COLO668 (cell line): ENCODE measurements around the gene C5AR1.
"Not testable (repeated sequence)": the region's sequence is repeated elsewhere in the genome, so short reads cannot be mapped to it uniquely, and the experiment has no call there.

ENCODE experiments used
- DNase-seq: peaks from one replicate; lab custom pipeline; 2025; ENCODE audit not compliant: unreplicated experiment; lab: John Stamatoyannopoulos, UW

C5AR1 gene

GRCh38 chr19:47309608-47310007 is at the start of gene C5AR1:
Gene C5AR1 (plus strand): TSS chr19:47309861. CDS start chr19:47309896, 35 bp downstream.
- DNase-seq = no peak

DNA sequence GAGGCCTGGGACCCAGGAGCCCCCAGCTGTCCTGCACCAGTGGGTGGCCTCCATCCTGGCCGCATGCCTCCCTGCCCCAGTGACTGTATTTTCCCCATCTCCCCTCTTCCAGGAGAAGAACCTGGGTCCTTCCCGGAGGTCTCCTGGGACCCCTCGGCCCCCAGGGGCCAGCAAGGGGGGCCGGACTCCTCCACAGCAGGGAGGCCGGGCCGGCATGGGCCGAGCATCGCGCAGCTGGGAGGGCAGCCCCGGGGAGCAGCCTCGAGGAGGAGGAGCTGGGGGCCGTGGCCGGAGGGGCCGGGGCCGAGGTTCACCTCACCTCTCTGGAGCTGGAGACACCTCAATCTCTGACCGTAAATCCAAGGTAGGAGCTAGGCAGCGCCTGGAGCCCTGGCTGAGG is 49.2 kb upstream of the C5AR1 start:
- no peak for DNase-seq

DNA sequence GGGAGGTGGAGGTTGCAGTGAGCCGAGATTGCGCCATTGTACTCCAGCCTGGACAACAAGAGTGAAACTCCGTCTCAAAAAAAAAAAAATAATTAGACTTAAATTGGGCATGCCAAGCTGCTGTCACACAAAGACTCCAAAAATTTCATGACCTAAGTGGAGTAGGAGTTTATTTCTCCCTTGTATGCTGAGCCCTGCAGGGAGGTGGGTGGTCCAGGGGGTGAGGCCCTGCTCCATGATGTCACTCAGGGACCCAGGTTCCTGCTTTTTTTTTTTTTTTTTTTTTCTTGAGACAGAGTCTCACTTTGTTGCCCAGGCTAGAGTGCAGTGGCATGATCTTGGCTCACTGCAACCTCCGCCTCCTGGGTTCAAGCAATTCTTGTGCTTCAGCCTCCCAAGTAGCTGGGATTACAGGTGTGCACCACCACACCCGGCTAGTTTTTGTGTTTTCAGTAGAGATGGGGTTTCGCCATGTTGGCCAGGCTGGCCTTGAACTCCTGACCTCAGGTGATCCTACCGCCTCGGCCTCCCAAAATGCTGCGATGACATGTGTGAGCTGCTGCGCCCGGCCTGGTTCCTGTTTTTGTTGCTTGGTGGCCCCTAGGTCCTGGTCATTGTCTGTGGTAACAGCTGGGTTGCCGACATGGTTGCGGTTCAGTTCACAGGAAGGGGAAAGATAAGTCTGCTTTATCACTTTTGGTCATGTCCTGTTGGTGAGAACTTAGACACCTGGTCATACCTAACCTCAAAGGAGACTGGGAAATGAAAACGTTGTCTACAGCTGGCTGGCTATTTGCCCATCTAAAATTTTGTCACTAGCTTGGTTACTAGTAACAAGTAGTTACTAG is 47.5 kb upstream of the C5AR1 start:
- not testable (repeated sequence) for DNase-seq

GRCh38 chr19:47264629-47265028 is 45.0 kb upstream of the C5AR1 start:
- DNase-seq = no peak

- DNase-seq = no peak
These were observed 43.2 kb upstream of the C5AR1 start for GRCh38 chr19:47266401-47266941.

- no peak for DNase-seq
These were observed 42.3 kb upstream of the C5AR1 start for GRCh38 chr19:47267350-47267759.

- no peak for DNase-seq
These were observed 41.6 kb upstream of the C5AR1 start for GRCh38 chr19:47268028-47268427.

- DNase-seq = no peak
These were observed 40.1 kb upstream of the C5AR1 start for GRCh38 chr19:47269596-47269995.

- DNase-seq = no peak
These were observed 39.3 kb upstream of the C5AR1 start for GRCh38 chr19:47270408-47270807.

- no peak for DNase-seq
These were observed 37.7 kb upstream of the C5AR1 start for GRCh38 chr19:47271949-47272348.

DNA sequence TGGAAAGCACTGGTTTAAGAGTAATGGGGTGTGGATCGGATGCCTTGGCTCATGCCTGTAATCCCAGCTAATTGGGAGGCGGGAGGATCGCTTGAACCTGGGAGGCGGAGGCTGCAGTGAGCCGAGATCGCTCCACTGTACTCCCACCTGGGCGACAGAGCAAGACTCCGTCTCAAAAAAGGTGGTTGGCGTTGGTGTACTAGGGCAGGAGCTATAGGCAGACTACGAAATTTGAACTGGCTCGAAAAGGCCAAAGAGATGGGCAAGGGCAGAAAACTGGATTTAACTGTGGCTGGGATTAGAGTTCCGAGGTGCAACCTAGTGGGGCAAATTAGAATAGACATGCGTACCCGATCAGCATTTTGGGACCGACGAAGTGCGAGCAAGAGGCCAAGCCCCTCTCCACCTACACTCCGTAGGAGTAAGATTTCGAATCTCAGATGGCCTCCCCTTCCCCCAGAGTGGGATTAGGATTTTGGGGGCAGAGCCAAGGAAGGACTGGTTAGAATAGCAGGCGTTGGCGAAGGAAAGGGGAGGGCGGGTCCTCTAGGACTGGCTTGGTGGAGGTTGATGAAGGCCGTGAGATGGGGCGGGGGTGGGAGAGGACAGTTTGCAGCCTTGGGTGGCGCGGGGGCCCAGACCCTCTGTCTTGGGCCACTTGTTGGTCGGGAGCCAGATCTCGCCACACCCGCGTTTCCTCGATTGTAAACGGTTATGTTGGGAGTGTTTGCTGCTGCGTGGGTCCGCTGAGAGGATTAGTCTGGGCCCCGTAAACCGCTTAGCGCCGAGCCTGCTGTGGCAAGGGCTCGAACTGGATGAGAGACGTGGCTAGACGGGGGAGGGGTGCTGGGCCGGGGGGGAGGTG is 37.0 kb upstream of the C5AR1 start:
- peak; percentile 44 for DNase-seq

DNA sequence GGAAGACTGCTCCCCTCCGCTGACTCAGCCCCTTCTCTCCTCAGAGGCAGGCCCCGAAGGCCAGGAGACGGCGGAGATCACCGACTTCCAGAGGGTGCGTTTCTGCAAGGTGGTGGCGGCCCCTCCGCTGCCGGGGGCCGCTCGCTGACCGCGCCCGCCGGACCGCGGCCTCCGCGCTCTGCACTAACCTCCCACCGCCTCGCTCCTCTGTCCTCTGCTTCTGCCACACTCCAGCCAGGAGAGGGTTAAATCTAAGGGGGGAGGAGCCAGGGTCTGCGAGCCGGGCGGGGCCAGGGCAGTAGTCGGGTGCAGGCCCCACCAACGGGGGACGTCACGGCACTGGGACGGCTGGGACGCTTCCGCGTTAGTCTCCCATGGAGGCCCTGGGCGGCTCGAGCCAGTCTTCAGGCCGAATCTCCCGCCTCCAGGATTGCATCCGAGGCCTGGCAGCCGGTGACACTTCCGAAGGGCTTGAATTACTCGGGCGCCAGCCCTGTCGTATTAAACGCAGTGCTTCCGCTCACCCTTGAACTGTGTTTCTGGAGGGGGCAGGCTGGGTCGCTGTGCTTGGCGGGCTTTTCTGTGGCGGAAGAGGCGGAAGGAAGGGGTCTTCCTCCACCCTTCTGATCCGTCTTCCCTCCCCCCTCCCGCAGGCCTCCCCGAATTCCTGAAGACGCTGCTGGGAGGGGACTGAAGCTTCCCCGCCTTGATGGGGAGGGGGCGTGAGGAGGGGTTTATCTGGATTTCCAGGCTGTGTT is 36.2 kb upstream of the C5AR1 start:
- DNase-seq = peak; percentile 88

GRCh38 chr19:47274071-47274890 is 35.4 kb upstream of the C5AR1 start, which contains the start of gene INAFM1:
Gene INAFM1 (plus strand): TSS chr19:47274885. CDS start chr19:47274920, 35 bp downstream.
- peak; percentile 93 for DNase-seq

DNA sequence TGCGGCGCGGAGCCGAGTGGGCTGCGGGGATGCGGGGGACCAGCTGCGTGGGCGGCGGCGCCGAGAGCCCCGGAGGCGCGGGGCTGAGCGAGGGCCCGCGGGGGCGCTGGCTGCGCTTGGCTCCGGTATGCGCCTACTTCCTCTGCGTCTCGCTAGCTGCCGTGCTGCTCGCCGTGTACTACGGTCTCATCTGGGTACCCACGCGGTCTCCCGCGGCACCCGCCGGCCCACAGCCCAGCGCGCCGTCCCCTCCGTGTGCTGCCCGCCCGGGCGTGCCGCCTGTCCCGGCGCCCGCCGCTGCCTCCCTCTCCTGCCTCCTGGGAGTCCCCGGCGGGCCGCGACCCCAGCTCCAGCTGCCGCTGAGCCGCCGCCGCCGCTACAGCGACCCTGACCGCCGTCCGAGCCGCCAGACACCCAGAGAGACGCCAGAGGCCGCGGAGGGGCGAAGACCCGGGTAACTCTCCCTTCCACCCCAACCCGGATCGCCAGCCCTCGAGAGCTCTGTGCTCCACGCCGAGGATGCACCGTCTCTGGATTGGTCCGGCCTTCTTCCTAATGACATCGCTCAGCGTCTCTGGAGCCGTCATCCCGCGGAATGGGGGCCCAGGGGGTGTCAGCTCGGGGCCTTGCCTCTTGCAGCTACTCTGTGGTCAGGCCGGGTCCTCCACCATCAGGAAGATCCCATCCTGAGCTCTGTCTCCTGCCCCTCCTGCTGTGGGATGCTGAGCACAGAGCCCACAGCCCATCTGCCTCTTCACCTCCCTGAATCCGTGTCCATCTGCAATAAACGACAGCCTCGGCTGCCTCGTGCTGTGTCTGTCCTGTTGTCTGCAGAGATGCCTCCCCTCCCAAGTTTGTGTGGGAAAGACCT is 34.5 kb upstream of the C5AR1 start:
- DNase-seq = peak; percentile 50

GRCh38 chr19:47275791-47276461 is 33.7 kb upstream of the C5AR1 start:
- no peak for DNase-seq

- not testable (repeated sequence) for DNase-seq
These were observed 33.1 kb upstream of the C5AR1 start for GRCh38 chr19:47276513-47276912.

GRCh38 chr19:47280183-47280797 is 29.4 kb upstream of the C5AR1 start:
- peak; percentile 45 for DNase-seq
